T-helper 1 cell treated with Interleukin-12 subunit alpha and Interleukin-12 subunit beta and Interleukin-4 antibody, amounts not matched to agents 30 μg/mL and 1 μg/mL, for 36 hours (primary cell): ENCODE measurements around the gene NRDC.

Experiments
- H3K27ac Mint-ChIP-seq: one replicate; pipeline ENCODE4 v1.8.0; 2021; ENCODE audit warnings: mild to moderate bottlenecking, mixed read lengths
- H3K27me3 Mint-ChIP-seq: one replicate; pipeline ENCODE4 v1.8.0; 2021; ENCODE audit warnings: low read depth, mixed read lengths
- H3K36me3 Mint-ChIP-seq: one replicate; pipeline ENCODE4 v1.8.0; 2021; ENCODE audit warnings: low read depth, mixed read lengths
- H3K4me1 Mint-ChIP-seq: one replicate; pipeline ENCODE4 v1.8.0; 2021; ENCODE audit warnings: low read depth, mixed read lengths
- H3K4me3 Mint-ChIP-seq: one replicate; pipeline ENCODE4 v1.8.0; 2021; ENCODE audit warnings: mild to moderate bottlenecking, moderate library complexity, mixed read lengths
- H3K9me3 Mint-ChIP-seq: one replicate; pipeline ENCODE4 v1.8.0; 2021; ENCODE audit warnings: mixed read lengths

The NRDC gene

DNA sequence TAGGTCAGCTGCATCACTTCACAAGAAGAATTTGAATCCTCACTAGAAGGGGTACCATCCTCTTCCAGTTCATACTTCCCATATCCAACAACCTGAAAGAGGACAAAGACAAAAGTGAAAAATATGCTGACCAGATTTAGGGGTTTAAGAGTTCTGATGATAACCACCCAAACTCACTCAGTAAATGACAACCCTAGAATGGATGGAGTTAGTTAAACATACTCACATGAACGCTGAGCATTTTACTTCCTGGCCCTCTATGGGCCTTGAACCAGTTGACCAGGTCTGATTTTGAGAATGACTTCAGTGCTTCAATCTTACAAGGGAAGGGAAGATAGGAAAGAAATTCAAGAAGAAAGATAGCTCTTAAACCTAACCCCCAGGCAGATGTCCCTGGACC lies 89.2 kb downstream of the NRDC start:
- peaks cover 61% of the 10 kb centered on the region for H3K36me3 Mint-ChIP-seq

DNA sequence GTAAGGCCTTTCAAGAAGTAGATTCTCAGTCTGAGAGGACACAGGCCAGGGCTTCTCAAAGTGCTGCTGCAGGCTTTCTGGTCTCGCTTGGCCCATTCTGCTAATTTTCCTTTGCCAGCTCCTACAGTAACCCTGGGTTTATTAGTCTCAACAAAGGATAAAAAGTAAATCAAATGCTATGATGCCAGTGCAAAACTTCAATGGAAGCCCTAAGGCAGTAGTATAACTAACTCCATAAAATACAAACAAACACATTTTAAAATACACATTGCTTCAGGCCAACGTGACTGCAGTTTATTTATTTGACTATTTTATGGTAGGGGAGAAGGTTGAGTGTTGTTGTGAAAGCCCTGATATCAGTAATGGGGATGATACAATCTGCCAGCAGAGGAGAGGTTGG lies 89.6 kb downstream of the NRDC start:
- Mint-ChIP-seq H3K4me1 (peaks cover 13% of the 10 kb centered on the region), H3K27ac (no peak overlapping the region), H3K9me3 (no peaks in the 10 kb centered on the region), H3K4me3 (no peak overlapping the region), H3K27me3 (no peaks in the 10 kb centered on the region), H3K36me3 (peaks cover 60% of the 10 kb centered on the region)

More for the DNA sequence above, 89.2 kb downstream of the NRDC start:
- Mint-ChIP-seq H3K27ac (no peak overlapping the region), H3K27me3 (no peaks in the 10 kb centered on the region), H3K9me3 (no peaks in the 10 kb centered on the region), H3K4me1 (peaks cover 13% of the 10 kb centered on the region), H3K4me3 (no peak overlapping the region)

DNA sequence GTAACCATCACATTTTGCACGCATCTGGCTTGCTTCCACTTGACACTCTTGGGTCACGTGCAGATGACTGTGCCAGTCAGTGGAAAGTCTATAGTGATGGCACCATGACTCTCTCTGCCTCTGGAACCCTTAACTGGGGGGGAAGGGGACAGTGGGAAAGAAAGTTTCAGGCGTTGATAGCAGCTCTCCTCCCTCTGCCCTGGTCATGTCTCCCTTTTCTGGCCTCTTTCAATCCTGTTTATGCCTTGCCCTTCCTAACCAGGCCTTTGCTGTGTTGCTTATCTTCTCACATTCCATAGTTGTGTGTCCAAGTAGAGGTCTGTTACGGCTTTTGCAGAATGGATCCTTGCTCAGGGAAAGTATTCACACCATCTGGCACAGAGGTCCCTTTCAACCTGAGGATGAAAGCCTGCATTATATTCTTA lies 93.5 kb downstream of the NRDC start:
- Mint-ChIP-seq H3K4me1 (no peaks in the 10 kb centered on the region), H3K27ac (no peak overlapping the region), H3K36me3 (peaks cover 36% of the 10 kb centered on the region), H3K27me3 (no peaks in the 10 kb centered on the region), H3K4me3 (no peak overlapping the region), H3K9me3 (no peaks in the 10 kb centered on the region)

DNA sequence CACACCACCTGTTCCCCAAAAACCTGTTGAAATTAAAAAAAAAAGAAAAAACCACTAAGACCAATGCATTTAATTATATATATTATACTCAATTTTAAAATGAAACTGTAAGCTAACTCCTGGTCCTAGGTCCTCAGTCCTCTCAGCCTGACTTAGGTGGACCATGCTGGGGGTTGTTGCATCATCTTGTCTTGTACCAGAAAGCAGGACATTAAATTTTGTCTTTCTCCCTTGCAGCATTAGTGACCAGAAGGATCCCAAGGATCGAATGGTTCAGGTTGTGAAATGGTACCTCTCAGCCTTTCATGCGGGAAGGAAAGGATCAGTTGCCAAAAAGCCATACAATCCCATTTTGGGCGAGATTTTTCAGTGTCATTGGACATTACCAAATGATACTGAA lies 97.6 kb downstream of the NRDC start:
- Mint-ChIP-seq H3K27me3 (no peaks in the 10 kb centered on the region), H3K9me3 (no peaks in the 10 kb centered on the region), H3K36me3 (peaks cover 28% of the 10 kb centered on the region)

DNA sequence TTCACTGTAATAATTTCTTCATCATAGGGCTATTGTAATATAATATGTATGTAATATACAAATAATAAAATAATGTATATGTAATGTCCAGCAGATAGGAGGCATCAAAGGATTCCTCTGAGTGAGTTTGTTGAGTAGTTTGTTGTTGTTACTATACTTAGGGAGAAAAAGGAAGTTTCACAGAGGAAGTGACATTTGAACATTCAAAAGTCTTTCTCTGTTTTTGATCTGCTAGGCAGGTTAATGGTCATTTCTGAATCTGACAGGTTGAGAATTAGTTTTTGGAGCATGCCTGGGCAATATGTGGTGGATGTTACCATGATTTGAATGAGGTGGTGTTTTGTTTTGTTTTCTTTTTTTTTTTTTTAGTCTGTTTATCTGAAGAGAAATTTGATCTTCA lies 102.1 kb downstream of the NRDC start:
- no peaks in the 10 kb centered on the region for H3K27me3 Mint-ChIP-seq
- peaks cover 7% of the 10 kb centered on the region for H3K4me1 Mint-ChIP-seq
- peaks cover 25% of the 10 kb centered on the region for H3K36me3 Mint-ChIP-seq
- H3K9me3 Mint-ChIP-seq: no peaks in the 10 kb centered on the region
- no peak overlapping the region for H3K27ac Mint-ChIP-seq
- H3K4me3 Mint-ChIP-seq: no peak overlapping the region

More for the DNA sequence above, 97.6 kb downstream of the NRDC start:
- Mint-ChIP-seq H3K4me3 (no peak overlapping the region), H3K27ac (no peak overlapping the region), H3K4me1 (peaks cover 6% of the 10 kb centered on the region)

DNA sequence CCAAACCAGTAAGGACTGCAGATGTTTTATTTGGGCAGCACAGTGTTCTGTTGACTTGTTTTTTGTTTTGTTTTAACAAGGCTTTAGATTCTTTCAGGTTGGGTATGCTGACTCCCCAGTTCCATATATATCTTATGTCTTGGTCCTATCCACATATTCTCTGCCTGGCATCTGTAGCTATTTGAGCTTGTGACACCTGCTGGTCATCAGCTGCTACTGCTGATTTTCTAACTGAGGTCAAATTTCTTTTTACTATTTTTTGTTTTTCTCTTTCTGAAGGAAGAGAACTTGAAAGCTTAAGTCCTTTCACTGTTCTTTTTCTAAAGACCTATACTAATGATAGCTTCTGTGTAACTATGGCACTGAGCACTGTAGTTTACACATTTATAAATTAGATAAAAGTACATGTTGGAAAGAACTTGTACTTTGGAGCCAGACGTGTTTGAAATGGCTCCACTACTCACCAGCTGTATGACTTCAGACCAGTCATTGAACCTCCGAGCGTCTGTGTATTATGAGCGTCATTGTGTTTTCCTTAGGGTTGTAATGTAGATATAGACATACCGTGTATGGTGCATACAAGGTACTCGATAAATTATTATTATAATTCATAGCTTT lies 109.4 kb downstream of the NRDC start:
- no peaks in the 10 kb centered on the region for H3K9me3 Mint-ChIP-seq
- peaks cover 23% of the 10 kb centered on the region for H3K36me3 Mint-ChIP-seq
- no peak overlapping the region for H3K27ac Mint-ChIP-seq
- no peak overlapping the region for H3K4me3 Mint-ChIP-seq
- peaks cover 4% of the 10 kb centered on the region for H3K4me1 Mint-ChIP-seq
- no peaks in the 10 kb centered on the region for H3K27me3 Mint-ChIP-seq

DNA sequence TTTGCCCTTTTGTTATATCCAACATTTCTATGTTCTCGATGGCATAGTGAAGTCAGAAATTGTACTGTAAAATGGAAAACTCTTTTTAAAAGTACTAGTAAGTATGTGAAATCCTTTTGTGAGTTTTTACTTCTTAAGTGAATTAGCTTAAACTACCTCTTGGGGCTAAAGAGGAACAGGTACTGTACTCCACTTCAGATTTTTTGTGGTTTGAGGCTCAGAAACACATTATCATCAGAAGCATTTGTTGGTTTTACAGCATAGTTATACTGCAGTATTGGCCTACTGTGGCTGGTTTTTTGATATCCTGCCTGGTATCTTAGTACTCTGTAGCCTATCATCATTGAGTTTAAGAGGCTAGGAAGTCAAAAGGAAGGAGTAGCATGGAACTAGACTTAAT lies 117.2 kb downstream of the NRDC start:
- H3K36me3 Mint-ChIP-seq: peaks cover 14% of the 10 kb centered on the region
- H3K27me3 Mint-ChIP-seq: no peaks in the 10 kb centered on the region
- no peak overlapping the region for H3K4me3 Mint-ChIP-seq
- H3K27ac Mint-ChIP-seq: no peak overlapping the region
- H3K4me1 Mint-ChIP-seq: peaks cover 5% of the 10 kb centered on the region
- H3K9me3 Mint-ChIP-seq: no peaks in the 10 kb centered on the region

DNA sequence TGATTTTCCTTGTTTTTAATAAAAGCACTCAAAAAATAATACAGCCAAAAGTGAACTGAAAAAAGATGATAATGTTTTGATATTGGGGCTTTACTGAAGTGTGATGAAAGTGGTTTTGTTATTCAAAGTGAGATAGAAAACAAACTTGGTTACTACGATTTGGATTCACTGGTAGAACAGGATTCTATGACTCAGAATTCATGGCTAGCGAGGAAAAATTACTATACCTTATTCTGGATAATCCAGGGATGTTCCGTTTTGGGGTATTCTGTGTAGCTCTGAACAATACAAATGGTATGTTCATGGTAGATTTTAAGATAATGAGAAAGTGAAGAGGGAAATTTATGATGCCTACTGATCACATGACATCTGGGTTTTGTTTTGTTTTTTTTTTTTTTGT lies 117.7 kb downstream of the NRDC start:
- no peaks in the 10 kb centered on the region for H3K27me3 Mint-ChIP-seq
- no peak overlapping the region for H3K4me3 Mint-ChIP-seq
- H3K9me3 Mint-ChIP-seq: no peaks in the 10 kb centered on the region
- H3K36me3 Mint-ChIP-seq: peaks cover 16% of the 10 kb centered on the region
- H3K27ac Mint-ChIP-seq: no peak overlapping the region
- peaks cover 6% of the 10 kb centered on the region for H3K4me1 Mint-ChIP-seq

DNA sequence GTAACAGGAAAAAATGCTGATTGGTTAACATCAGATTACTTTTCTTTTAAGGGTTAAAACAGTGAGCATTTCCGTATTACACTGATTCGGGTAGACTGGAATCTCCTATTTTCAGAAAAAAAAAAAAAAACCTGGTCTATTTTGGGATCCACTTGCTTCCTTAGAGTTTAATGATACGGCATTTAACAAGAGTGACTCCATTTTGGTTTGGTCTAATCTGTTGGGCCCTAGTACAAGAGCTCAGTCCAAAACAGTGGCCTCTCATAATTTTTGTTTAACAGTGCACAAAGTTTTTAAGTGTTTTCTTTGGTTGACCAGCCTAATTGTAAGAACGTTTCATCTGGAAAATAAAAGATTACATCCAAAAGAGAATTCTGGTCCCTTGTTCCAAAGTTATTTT lies 120.2 kb downstream of the NRDC start:
- Mint-ChIP-seq H3K9me3 (no peaks in the 10 kb centered on the region), H3K27me3 (no peaks in the 10 kb centered on the region), H3K4me3 (no peak overlapping the region), H3K4me1 (peaks cover 9% of the 10 kb centered on the region), H3K27ac (no peak overlapping the region), H3K36me3 (peaks cover 19% of the 10 kb centered on the region)

DNA sequence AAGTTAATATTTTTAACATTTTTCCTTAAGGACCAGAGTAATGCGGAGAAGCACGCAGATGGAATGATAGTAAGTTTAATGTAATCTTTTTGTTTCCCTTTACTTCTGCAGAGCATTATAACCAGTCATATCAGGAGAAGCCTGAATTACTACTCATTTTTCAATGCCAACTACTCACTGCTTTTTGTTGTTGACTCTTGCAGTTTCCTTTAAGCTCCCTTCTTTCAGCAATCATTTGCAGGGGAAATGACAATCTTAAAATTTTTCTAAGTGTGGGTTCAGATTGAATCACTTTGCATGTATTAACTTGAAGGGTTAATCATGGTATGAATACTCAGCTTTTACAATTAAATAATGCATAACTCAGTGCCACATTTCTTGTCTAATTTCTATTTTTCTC lies 122.2 kb downstream of the NRDC start:
- Mint-ChIP-seq H3K4me3 (no peak overlapping the region), H3K27ac (no peak overlapping the region), H3K27me3 (no peaks in the 10 kb centered on the region), H3K4me1 (peaks cover 9% of the 10 kb centered on the region), H3K36me3 (peaks cover 21% of the 10 kb centered on the region), H3K9me3 (peaks cover 6% of the 10 kb centered on the region)

DNA sequence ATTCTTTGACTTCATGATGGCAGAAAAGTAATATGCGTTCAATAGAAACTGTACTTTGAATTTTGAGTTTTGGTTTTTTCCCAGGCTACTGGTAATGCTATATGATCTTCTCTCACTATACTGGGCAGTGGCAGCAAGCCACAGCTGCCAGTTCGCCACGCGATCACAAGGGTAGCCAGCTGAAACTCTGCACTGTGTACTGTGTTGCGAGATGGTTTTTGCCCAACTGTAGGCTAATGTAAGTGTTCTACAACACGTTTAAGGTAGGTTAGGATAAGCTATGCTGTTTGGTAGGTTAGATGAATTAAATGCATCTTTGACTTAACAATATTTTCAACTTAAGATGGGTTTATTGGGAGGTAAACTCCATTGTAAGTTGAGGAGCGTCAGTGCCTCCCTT lies 123.1 kb downstream of the NRDC start:
- Mint-ChIP-seq H3K27me3 (no peaks in the 10 kb centered on the region), H3K36me3 (peaks cover 23% of the 10 kb centered on the region)

DNA sequence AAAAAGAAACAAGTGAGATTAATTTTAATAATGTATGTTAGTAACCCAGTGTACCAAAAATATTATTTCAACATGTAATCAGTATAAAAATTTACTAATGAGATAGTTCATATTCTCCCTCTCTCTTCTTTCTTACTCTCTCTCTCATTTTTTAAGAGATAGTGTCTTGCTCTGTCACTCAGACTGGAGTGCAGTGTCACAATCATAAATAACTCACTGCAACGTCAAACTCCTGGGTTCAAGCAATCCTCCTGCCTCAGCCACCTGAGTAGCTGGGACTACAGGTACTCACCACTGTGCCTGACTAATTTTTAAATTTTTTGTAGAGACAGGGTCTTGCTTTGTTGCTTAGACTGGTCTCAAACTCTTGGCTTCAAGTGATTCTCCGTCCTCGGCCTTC lies 123.9 kb downstream of the NRDC start:
- H3K36me3 Mint-ChIP-seq: peaks cover 21% of the 10 kb centered on the region
- no peak overlapping the region for H3K27ac Mint-ChIP-seq
- H3K4me1 Mint-ChIP-seq: peaks cover 6% of the 10 kb centered on the region
- no peak overlapping the region for H3K4me3 Mint-ChIP-seq
- no peaks in the 10 kb centered on the region for H3K27me3 Mint-ChIP-seq
- peaks cover 6% of the 10 kb centered on the region for H3K9me3 Mint-ChIP-seq

More for the DNA sequence above, 123.1 kb downstream of the NRDC start:
- Mint-ChIP-seq H3K4me3 (no peak overlapping the region), H3K9me3 (peaks cover 6% of the 10 kb centered on the region), H3K27ac (no peak overlapping the region), H3K4me1 (peaks cover 6% of the 10 kb centered on the region)

DNA sequence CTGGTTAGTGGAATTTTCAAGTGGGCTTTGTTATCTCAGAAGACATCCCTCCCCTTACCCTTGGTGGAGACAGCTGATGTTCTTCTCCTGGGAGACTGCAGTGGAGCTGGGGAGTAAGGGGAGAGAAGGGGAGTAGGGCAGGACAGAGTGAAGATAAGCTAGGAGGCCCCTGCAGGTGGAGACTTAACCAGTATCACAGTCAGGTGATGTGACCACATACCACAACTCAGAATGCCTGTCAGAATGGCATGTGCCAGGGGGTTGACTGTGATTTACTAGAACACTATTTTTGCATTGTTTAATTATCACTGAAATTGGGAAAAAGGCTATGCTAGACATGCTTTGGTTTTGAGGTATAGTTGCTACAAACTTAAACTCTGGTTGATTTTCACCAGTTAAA lies 124.6 kb downstream of the NRDC start:
- Mint-ChIP-seq H3K36me3 (peaks cover 20% of the 10 kb centered on the region), H3K4me1 (peaks cover 6% of the 10 kb centered on the region), H3K27me3 (no peaks in the 10 kb centered on the region), H3K4me3 (no peak overlapping the region), H3K27ac (no peak overlapping the region), H3K9me3 (peaks cover 6% of the 10 kb centered on the region)

DNA sequence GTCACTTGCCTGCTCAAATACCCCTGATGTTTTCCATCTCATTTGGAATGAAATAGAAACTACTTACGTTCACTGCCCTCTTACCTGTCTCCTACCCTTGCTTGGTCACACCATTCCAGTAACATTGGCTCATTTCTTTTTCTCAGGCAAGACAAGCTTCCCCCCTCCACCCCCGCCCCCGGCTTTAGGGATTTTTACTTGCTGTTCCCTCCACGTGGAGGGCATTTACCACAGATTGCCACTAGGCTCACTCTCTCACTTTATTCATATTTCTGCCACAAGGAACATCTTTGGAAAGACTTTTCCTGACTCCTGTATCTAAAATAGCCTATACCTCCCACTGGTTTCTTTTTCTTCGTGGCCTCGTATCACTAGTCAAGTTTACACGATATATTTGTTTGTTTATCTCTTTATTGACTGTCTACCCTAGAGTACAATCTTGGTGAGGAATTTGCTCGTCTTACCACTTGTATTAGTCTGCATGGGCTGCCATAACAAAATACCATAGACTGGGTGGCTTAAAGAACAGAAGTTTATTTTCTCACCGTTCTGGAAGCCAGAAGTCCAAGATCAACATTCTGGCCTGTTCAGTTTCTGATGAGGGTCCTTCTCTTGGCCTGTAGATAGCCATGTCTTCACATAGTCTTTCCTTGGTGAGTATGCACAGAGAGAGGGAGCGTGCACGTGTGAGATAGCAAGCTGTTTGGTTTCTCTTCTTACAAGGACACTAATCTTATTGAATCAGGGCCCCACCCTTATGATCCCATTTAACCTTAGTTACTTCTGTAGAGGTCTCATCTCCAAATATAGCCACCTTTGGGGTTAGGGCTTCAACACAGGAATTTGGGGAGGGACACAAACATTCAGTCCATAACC lies 126.2 kb downstream of the NRDC start:
- no peak overlapping the region for H3K27ac Mint-ChIP-seq

DNA sequence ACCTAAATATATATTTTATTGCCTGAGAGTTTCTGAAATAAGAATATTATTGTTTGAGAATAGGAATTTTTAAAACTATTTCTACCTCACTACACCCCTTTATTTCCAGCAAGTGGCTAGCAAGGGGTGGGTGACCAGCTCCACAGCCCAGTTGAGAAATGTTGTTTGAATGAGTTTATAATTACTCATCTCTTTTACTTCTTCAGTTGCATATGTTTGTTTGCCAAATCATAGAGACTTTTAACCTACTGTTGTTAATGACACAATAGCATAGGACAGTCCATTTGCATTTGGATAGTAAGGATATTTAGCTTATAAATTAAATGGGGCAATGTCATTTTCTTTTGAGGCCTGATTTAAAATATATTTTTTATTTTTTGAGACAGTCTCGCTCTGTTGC lies 127.8 kb downstream of the NRDC start:
- peaks cover 19% of the 10 kb centered on the region for H3K36me3 Mint-ChIP-seq

More for the DNA sequence above, 126.2 kb downstream of the NRDC start:
- Mint-ChIP-seq H3K9me3 (peaks cover 6% of the 10 kb centered on the region), H3K4me1 (peaks cover 6% of the 10 kb centered on the region), H3K27me3 (no peaks in the 10 kb centered on the region), H3K36me3 (peaks cover 20% of the 10 kb centered on the region), H3K4me3 (no peak overlapping the region)

More for the DNA sequence above, 127.8 kb downstream of the NRDC start:
- Mint-ChIP-seq H3K9me3 (peaks cover 6% of the 10 kb centered on the region), H3K27ac (no peak overlapping the region), H3K27me3 (no peaks in the 10 kb centered on the region), H3K4me1 (peaks cover 3% of the 10 kb centered on the region), H3K4me3 (no peak overlapping the region)
